Head of caudate nucleus (tissue), 42 donors: ENCODE measurements around the gene QKI.

Experiments
- DNase-seq, 42 donors: peaks; one replicate each; pipeline versions ENCODE4 v3.0.0 to v3.0.0-alpha.2; 2020 to 2021; ENCODE audit warnings: mixed read lengths in 7 of 42
- intact Hi-C: fragments of 100-400 bp; cut with DNase I; formaldehyde crosslinking; loops from one replicate; pipeline ENCODE4 v1.15.0; 2022

Gene QKI

DNA sequence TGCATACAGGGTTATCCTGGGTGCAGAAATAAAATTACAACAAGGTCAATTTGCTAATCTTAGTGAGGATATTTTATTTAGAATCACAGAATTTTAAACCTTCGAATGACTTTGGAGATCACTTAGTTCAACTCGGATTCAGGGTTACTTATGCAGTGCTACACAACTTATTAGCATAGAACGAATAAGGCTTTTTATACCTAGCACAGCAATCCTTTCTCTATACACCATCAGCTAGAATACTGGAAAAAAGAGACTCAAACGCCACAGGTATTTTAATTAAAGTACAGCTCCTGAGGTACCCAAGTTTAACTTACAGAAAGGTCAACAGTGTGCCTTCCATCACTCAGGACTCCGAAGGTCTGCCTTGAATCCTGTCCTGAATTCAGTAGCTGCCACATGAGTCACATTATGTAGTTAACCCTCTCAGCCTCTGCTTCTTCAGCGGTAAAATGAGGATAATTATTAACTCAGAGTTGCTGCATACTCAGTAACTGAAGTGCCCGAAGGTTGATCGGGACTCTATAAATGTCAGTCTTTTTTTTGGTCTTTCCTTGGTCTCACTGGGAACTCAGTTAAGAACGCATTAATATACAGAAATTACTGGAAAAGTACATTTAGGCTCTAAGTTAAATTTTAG is 6.0 kb upstream of the QKI start:
- DNase-seq, result no peak
- intact Hi-C loops, result no loop called here

DNA sequence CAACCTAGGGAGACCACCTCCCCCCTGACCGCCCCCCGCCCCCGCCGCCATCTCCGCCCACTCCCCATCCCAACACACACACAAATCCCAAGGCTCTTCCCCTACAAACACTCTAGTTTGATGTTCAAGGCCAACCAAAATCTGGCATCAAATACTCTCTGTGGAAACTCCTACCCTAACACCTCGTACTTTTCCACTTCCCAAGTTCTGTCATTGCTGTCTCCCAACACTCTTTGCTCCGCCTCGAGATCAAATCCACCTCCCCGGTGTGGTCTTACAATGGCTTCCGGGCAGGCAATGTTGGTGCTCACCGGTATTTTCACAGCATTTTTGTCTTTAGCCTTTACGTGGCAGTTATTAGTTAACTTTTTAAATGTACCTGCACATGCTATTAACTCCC is 4.8 kb upstream of the QKI start:
- DNase-seq, result no peak
- intact Hi-C loops, result loop anchor here (5.0 kb wide), 3 partner anchors 57 to 552 kb away; no protein-coding TSS in a partner anchor

DNA sequence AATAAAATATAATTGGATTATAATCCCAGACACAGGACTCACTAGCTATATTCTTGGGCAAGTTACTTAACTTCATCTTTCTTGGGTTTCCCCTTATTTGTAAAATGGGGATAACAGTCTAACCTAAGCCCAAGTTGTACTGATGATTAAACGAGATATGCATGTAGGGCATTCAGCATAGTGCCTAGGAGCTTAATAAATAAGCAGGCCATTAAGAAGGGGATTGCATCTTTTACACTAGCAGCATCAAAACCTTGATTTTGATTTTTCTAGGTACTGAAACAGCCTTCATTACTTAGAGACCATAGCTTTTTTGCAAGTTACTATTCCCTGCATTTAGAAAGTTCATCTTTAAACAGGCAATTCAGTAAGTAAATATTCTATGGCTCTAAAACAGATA is 2.2 kb upstream of the QKI start:
- no peak for DNase-seq
- intact Hi-C loops, result loop anchor here (5.0 kb wide), 3 partner anchors 60 to 555 kb away; no protein-coding TSS in a partner anchor

DNA sequence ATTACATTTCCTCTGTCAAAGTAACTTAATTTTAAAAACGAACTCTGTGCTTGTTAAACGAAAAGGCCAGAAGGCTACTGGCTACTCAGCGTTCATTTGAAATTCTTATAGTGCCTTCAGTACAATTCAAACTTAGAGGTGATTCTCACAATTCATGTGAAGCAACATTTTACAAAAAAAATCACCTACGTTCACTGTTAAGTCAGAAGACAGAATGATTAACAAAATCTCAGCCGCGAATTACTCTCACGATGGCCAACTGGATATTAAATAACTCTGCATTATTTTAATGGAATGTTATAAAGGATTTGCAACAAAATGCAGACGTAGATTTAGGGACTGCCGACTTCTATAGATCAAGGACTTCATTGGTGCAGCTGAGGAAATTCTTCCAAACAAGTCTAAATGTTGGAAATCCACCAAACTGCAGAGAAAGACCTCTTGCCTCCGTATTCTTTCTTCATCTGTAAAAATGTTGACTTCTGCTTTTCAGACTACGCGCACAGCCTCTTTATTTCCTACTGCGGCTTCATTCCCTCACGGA is 1.6 kb upstream of the QKI start:
- intact Hi-C loops, result loop anchor here (5.0 kb wide), 3 partner anchors 61 to 556 kb away; no protein-coding TSS in a partner anchor
- DNase-seq, result no peak

DNA sequence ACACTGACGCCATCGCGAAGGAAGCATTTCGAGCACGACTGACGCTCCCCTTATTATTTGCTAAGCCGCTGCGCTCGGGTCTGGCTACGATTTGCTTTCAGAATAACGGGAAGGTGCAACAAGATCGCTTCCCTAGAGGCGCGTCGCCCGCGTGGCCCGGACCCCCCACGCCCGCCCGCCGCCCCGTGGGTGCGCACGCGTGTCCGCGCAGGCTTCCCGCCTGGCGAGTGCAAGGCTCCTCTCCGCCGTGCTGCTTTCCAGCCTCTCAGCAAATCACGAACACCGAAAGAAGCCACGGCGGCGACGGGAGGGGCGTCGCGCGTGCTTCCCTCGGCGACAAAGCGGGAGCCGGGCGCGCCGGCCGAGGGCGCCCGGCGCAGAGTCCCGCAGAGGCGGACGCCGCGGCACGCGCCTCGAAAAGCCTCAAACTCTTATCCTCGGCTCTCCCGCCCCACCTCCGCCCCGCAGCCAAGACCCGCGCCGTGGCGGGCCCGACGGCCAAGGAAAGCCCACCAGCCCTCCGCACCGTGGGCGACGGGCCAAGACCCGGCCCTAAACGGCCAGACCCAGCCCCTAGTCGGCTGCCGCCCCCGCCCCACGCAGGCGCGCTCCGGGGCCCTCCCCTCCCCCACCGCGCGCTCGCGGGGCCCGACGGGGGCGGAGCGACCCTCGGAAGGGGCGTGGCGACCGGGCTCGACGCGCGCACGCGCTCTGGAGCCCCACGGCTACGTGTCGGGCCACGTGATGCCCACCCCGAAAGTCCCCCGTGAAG is 987 bp upstream of the QKI start:
- intact Hi-C loops, result loop anchor here (5.0 kb wide), 3 partner anchors 61 to 556 kb away; no protein-coding TSS in a partner anchor
- peak; percentile 64 to 96 (median 89) for DNase-seq

DNA sequence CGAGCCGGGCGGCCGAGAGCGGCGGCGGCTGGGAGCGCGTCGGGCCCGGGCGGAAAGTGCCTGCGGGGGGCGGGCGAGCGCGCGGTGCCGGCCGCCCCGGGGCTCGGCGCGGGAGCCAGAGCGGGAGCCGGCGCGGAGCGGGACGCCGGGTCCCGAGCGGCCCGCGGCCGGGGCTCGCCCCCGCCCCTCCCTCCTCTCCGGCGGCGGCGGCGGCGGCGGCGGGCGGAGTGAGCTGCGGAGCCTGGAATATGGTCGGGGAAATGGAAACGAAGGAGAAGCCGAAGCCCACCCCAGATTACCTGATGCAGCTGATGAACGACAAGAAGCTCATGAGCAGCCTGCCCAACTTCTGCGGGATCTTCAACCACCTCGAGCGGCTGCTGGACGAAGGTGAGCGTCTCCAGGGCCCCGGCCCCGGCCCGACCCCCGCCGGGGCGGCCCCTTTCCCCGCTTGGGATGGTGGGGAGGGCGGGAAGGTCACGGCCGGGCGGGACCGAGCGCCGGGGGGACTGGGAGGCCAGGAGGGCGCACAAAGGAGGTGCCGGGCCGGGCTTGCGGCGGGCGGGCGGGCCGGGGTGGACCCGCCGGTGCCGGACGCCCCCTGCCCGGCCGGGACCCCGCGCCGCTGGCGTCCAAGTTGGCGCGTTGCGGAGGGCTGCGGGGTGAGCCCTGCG is 565 bp downstream of the QKI start:
- peak in 2 of 42 donors; percentile 11 to 27 for DNase-seq

DNA sequence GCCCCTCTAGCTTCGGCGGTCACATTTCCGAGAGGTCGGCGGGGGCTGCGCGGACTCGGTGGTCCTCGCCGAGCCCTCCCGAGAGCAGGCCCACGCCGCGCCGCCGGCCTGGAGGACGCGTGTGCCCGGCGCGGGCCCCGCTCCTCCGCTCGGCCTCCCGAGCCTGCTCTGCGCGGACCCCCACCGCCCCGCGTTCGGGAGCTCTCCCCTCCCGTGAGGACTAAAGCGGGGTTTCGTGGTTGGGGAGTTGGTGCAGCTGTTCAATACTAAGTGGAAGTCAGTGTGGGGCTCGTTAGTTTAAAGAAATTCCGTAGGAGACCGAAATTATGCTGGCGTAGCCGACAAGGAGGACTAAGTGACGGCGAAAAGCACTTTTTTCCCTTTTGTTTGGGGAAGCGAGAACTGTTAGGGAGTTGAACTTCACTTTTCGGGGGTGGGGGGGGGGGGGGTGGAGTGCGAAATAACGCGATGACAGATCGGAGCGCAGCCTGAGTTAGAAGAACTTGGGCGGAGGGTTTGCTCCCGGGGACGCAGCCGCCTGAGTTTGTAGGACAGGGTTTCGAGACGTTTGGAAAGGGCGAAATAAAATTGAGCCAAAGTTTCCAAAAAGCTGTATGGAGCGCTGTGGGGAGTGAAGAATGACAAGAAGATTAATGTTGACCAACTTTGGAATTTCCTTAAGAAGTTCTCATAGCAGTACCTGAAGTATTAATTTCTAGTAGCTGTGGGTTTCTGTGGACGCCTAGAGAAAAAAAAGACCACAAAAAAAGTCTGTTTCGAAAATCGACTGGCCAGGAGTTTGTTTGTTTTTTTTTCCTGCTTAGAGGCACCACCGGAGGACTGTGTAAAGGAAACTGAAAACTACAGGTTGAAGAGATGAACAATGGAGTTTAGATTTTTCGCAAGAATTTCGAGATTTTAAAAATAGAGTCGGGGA is 1.4 kb downstream of the QKI start:
- DNase-seq, result peak in 8 of 42 donors; percentile 32 to 60 (median 50)
- intact Hi-C loops, result loop anchor here (5.0 kb wide), 2 partner anchors 234 to 691 kb away; no protein-coding TSS in a partner anchor

More for the DNA sequence above, 565 bp downstream of the QKI start:
- intact Hi-C loops, result loop anchor here (5.0 kb wide), 5 partner anchors 63 to 692 kb away; no protein-coding TSS in a partner anchor

DNA sequence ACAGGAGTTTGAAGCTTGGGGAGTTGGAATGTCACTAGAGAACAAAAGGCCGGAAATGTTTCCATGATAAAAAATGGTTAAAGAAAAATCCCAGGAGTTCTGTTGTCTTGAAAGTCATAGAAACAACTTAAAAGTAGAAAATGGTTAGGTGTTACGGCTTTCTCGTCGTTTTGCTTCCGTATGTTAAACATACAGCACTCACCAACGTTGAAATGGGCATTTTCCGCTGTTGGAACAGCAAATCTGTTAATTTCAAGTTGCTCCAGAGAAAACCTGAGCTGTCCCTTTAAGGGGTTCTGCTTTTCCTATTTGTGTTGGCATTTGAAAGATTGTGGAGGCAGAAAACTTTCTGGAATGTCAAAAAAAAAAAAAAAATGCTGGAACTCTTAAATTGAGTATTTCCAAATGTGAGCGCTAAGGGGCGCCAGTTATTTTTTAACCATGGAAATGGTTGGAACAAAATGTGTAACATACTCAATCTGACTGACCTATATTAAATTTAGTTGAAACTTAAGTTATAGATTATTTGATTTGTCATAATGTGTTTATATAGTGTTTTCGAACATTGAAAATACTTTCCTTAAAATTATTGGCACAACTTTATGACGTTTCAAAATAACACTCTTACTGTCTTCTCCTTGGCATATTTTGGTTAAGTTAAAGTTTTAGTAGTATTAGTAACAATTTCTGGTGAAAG is 2.2 kb downstream of the QKI start:
- intact Hi-C loops, result loop anchor here (5.0 kb wide), 2 partner anchors 234 to 691 kb away; no protein-coding TSS in a partner anchor
- peak in 20 of 42 donors; percentile 31 to 87 (median 67) for DNase-seq

DNA sequence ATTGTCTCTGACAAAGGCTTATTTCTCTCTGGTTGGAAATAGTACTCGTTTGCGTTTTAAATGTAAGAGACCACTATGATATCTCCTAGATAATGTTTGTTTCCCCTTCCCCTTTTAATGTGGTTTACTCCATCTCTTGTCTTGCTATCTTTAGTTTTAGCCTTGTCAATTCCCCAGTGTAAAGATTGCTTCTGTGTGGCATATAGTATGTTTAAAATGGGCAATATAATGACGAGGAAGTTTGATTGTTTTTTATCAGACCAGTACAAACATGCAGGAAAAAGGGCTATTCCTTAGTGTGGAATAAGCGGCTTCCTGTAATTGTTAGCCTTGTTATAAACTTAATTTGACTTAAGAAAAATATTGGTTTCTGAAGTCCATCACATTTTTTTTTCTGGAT is 3.1 kb downstream of the QKI start:
- DNase-seq, result no peak
- intact Hi-C loops, result loop anchor here (5.0 kb wide), 2 partner anchors 235 to 690 kb away; no protein-coding TSS in a partner anchor

DNA sequence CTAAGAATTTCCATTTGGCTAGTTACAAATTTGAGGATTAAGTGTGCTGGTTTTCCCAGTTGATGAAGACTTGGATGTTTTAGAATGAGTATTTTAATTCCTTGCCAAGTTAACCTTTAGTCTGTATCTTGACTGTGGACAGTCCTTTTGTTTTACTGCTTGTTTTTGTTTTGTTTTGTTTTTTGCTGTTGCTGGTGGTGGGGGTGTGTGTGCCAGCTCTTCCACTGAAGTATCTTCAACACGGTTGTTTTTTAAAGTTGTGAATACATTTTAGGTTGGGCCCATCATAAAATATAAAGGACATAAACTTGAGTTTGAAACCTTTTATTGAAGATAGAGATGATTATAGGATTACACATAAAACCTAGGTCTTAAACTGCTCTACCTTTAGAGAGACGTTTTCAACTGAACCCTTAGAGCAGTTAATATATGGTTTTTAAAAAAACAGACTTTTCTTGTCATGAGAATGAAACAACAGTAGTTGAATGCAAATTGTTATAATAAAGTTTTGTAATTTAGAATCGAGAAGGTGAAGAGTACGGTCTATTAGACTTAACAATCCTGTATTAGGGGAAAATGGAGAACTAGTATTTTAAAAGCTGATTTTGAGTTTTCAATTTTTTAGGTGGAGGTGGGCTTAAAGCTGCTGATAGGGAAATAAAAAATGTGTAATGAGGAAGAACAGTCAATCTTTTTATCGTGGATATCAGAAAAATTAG is 4.0 kb downstream of the QKI start:
- intact Hi-C loops, result loop anchor here (5.0 kb wide), 2 partner anchors 236 to 689 kb away; no protein-coding TSS in a partner anchor

DNA sequence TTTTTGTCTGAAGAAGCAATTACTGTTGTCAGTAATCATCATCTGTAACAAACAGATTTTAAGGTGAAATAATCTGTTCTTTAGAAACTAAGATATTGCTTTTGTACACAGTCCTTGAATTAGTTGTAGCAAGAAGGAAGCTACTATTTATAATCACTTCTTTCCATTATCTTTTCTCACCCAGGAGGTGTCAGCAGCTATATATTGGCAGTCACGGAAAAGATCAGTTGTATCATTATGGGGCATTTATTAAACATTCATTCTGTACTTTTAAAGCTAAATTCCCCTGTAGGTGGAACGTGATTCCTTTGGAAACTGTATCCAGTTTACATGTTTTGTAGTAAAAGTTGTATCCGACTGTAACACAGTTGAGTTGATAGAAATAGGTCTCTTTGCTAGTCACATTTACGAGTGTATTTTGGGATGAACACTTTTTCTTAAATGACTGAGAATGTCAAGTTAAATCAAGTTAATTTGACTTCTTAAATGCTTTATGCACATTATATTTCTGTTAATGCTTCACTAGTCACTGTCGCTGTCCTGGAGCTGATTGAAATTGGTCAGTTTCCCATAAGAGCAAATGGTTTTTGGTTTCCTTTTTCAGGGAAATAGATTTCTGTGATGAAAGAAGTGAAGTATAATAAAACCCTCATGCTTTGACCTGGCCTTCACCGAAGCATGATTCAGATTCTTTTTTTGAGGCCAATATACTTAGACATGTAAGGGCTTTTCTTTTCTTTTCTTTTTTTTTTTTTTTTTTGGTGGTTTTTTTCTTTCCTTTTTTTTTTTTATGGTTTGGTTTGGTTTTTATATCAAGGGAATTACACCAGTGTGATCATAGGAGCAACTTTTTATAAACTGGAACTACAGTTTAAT is 5.1 kb downstream of the QKI start:
- intact Hi-C loops, result loop anchor here (5.0 to 10.0 kb wide), 4 partner anchors 237 to 1508 kb away; no protein-coding TSS in a partner anchor
- DNase-seq, result peak in 1 of 42 donors; percentile 40

More for the DNA sequence above, 4.0 kb downstream of the QKI start:
- DNase-seq, result no peak

DNA sequence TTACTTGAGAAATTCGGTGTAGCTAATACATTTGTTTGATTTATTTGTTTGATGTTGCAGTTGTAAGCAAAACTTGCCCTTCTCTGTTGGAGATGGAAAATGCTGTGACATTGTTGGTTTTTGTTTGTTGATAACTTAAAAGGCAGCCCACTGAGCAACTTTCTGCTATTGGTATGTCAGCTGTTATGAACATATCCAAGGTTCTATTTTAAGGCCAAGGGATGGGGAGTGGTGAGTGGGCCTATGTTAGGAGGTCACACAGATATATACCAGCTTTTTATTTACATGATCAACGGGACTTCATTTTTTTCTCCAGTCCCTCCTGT is 5.7 kb downstream of the QKI start:
- intact Hi-C loops, result loop anchor here (5.0 to 10.0 kb wide), 2 partner anchors 535 to 1507 kb away; no protein-coding TSS in a partner anchor
- DNase-seq, result peak in 1 of 42 donors; percentile 41

DNA sequence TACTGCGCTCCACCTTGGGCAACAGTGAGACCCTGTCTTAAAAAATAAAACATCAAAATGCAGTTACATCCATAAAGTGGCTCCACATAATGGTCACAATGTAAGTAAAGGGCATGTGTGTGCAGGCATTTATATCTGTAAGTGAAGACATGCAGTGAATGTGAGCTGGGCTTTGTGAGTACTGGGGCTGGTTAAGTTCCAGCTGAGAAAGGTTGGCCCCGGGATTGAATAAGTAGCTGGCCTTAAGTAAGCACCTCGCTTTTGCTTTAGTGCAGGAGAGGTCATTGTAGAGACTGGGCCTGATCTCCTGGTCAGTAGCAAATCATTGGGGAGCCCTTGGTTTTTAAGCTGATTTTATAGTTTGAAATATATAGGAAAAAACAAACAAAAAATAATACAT is 8.0 kb downstream of the QKI start:
- intact Hi-C loops, result loop anchor here (5.0 to 10.0 kb wide), 2 partner anchors 532 to 1505 kb away; no protein-coding TSS in a partner anchor
- peak in 3 of 42 donors; percentile 9 to 45 (median 29) for DNase-seq

DNA sequence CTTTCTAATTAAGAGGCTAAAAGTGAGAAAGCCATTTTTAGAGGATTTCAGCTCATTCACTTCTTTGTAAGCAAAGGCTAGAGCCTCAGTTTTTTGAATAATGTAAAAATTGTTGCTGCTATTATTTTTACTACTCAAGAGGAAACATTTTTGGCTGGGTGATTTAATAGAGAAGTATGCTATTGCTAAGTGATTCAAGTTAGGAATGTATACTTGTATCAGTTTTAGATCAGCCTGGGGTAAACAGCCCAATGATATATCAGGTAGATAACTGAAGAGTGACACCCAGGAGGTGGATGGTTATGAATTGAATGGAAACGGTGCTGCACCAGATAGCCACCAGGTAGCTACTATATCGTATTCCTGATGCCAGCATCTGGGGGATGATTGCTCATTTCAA is 9.2 kb downstream of the QKI start:
- DNase-seq, result peak in 1 of 42 donors; percentile 40
- intact Hi-C loops, result loop anchor here (5.0 to 10.0 kb wide), 2 partner anchors 531 to 1504 kb away; no protein-coding TSS in a partner anchor

DNA sequence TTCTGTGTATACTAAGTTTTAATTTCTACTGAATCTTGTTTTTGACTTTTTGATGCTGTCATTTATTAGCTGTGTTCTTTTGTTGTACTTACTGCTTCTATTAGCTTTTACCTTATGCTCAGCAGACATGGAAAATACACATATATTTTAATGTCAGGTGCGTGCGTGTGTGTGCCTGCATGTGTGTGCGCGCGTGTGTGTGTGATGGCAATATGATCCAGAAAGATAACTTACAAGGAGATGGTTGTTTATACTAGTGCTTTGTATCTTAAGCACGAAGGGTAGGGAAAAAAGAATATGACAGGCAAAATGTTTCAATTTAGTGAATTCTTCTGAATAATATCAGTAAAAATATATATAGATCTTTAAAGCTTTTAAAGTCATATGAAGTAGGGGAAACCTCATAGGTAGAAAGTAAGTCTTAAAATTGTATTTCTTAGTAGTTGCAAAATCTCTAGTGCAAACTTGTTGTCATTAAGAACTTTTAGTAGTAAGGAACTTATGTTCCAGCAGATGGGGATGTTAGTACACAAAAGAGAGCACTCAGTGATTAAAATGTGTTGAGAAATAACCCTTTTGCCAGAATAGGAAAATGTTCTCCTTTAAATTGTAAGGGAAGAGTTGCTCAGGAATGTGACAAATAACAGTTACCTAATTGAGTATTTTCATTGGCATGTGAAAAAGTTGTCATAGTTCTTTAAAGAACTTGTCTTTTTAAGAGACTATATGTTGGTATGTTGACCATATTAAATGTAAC is 13.2 kb downstream of the QKI start:
- DNase-seq, result no peak
- intact Hi-C loops, result loop anchor here (10.0 kb wide), 1 partner anchor 527 kb away; no protein-coding TSS in a partner anchor
